ENCODE measurements around the gene ANKRD50.

ANKRD50 gene, protein sequence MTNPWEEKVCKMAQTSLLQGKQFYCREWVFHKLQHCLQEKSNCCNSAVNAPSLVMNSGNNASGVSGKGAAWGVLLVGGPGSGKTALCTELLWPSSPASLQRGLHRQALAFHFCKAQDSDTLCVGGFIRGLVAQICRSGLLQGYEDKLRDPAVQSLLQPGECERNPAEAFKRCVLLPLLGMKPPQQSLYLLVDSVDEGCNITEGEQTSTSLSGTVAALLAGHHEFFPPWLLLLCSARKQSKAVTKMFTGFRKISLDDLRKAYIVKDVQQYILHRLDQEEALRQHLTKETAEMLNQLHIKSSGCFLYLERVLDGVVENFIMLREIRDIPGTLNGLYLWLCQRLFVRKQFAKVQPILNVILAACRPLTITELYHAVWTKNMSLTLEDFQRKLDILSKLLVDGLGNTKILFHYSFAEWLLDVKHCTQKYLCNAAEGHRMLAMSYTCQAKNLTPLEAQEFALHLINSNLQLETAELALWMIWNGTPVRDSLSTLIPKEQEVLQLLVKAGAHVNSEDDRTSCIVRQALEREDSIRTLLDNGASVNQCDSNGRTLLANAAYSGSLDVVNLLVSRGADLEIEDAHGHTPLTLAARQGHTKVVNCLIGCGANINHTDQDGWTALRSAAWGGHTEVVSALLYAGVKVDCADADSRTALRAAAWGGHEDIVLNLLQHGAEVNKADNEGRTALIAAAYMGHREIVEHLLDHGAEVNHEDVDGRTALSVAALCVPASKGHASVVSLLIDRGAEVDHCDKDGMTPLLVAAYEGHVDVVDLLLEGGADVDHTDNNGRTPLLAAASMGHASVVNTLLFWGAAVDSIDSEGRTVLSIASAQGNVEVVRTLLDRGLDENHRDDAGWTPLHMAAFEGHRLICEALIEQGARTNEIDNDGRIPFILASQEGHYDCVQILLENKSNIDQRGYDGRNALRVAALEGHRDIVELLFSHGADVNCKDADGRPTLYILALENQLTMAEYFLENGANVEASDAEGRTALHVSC (N-terminal part only)

DNA sequence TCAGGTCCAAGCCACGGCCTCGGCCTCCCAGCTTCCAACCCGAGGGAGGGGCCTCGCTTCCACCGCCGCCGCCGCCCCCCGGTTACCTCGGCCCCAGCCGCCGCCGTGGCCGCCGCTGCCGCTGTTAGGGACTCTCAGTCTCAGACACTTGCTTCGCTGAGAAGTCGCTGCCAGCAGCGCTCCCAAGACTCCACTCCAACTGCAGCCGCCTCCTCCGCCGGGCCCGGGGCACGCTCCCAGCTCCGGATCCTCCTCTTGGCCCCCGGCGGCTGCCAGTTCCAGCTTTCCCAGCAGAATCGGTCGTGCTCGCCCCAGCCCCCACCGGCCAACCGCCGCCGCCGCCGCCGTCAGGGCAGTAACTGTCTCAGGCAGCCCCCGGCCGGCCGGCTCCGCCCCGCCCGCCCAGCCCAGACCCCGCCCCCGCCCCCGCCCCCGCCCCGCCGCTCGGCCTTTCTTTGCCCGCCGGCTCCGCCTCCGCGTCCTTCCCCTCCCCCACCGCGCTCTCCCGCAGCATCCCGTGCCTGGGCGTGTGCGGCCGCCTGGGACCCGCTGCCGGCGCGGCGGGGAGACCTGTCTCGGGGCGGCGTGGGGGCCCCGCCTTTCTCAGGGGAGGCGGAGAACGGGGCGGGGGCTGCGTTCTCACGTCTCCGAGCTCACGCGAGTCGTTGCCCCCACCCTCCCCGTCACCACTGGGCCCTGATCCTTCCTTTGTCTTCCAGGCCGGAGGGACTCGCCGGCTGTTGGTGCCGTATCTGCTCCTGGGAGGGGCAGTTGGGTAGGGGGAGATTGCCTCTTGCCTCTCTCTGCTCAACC, at the start of gene ANKRD50:
Gene ANKRD50, minus strand, starts transcription at position 361 of the 813 bp plus-strand sequence. CDS start 2,221 bp downstream, outside the sequence.
- DNase-seq: peak; percentile 94

DNA sequence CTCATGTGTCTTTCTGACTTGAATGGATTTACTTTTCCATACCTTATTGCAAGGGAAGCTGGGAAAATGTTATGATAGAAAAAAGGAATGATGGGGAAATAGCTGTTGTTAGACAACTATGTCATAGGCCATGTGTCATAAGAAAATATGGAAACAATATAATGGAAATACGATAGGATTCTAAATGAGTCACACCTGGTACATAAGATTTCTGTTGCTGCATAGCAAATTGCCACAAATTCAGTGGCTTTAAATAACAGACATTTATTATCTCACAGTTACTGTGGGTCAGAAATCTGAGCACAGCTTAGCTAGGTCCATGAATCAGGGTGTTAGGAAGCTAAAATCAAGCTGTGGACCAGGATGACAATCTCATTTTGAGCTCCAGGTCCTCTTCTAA, 44.6 kb upstream of the ANKRD50 start:
- DNase-seq: no peak

DNA sequence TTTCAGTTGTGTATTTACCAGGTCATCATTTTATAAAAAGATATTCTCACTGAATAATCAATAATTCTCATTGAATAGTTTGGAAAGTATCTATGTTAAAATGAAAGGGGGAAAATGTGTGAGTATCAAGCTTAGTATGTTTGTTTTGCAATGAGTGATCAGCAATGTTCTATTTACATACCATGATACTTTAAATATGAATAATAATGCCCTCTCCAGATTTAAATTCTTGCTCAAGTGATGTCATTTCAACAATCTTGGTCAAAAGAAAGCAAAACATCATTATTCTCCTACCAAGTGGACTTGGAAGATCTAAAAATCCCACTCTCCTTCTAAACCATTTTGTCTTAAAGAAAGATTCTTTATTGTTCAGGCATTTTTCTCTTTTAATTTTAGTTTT, 42.1 kb upstream of the ANKRD50 start:
- DNase-seq: no peak

DNA sequence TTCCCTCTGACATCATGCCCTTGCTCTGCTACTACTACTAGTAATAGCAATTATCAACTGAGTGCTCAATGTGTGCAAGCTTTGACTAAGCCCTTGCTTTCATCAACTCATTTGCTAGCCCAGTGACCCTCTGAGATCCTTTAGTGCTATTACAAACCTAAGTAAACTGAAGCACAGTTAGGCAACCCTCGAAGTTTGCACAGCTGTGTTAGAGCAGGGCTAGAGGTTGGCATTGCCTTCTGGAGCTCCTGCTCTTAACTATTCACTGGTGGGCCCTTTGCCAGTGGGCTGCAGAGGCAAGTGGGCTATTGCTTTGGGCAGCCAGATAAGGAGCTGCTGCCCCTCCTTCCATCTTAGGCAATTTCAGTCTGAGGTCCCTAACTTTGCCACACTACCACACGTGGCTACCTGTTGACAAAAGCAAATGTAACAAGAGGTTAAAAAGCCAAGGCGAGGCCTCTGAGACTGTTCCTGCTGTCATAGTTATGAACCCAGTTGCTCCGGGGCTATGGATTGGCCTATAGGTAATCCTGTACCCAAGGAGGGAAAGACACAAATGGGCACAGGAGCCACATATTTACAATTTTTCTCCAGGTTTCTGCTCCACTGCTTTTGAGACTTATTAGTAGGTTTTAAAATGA, 41.5 kb upstream of the ANKRD50 start:
- peak; percentile 46 for DNase-seq

DNA sequence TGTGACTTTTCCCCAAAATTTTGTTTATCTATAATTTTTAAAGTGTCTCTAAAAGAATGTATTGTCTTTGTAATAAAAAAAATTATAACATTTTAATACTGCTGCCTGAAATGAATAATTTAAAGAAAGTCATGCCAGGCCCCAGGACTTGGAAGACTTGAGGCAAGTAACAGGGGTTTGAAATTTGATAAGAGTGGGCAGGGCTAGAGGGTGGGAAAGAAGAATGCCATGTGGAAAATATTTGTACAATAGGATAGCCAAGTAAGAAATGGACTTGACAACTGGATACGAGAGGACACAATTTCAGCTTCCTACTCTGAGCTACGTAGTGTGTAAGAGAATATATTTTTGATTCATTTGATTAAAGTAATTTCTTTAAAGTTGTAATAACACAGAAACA, 36.9 kb upstream of the ANKRD50 start:
- no peak for DNase-seq

DNA sequence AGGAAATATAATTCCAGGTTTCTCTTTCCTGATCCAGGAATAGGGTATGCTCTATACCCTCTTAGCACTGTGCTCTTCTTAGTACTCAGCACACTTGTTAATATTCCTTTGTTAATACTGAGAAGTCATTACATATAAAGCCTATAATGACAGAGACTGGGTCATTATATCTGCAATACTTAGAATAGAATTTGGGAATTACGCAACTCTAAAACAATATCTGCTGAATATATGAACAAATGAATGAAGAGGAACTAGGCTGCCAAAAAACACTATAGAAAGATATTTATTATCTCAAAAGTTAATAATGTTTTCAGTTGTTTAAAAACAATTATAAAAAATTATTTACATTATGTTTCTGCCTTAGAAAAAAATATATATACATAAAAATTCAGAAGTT, 36.4 kb upstream of the ANKRD50 start:
- no peak for DNase-seq

DNA sequence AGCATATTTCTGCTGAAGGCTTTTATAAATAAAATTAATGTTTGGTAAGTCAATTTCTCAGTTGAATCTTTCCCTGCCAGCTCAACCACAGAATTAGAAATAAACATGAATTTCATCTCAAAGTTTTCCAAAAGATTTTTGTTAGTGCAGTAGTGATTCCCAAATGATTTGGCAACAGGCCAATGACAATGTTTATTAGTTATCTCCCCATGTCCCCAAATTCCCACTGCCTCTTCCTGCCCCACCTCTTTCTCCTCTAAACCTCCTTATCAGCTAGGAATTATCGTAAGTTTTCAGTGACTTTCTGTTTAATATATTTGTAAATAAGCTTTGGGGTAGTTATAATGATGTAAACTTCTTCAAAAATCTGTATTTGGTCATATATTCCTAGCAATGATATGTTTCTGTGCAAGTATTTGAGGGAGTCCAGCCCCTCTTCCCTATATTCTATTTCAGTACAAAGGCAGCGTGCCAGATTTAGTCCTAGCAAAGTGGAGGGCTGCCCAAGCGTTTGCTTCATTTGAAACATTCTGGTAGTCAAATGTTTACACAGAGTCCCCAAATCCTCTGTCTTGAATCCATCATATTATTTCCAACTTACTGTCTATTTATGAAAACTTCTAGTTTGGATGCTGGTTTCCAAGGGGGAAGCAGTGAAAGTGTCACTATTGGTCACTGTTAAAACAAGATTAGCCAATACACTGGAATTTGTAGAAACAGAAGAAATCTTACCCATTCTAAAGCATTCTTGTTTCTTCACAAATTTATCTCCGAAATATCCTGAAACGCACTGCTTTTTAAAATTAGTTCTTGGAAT, 33.7 kb upstream of the ANKRD50 start:
- DNase-seq: no peak

DNA sequence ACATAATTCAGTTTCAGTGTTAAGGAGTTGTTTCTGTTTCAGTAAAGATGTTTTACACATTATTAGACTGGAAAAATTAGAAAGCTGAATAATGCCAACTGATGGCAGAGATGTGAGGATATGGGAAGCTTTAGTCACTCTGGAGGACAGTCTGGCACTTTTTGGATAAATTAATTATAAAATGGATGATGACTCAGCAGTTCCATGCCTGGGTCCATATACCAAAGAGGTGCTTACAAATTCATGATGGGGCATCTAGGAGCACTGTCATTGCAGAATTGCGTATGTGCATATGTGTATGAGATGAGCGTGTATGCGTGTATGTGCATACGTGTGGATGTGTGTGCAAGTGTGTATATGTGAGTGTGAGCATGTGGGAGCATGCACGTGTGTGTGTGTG, 31.2 kb upstream of the ANKRD50 start:
- no peak for DNase-seq

DNA sequence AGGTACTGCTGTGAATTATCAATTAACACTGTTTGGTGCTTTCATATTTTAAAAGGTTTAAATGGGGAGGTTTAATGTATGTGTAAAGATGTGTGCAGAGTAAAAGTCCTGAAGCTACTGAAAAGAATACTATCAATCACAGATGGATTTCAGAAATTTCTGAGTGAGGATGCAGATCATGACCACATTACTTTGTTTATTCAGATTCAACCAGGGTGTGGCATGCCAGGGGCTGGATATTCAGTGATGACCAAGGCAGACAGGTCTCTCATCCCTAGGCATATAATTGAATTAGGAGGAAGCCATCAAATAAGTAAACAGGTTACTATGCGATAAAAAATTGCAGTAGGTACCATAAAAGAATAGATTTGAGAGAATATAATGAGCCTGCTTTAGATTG, 28.0 kb upstream of the ANKRD50 start:
- DNase-seq: no peak

DNA sequence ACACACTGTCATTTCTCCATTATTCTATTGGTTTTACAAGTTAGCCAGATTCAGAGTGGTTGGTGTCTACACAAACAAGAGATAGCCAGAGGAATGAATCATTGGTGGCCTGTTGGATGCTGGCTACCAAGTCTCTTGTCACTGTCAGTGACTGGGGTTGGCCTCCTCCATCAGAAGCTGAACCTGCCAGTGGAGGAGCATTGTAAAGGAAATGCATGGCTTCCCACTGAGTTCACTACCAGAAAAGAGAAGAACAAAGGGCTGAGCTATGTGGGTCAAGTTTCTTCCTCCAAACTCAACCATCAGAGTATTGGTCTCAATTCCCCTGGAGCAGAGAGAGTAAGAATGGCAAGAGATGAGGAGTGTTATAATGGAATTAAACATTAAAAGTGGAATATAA, 26.5 kb upstream of the ANKRD50 start:
- no peak for DNase-seq

DNA sequence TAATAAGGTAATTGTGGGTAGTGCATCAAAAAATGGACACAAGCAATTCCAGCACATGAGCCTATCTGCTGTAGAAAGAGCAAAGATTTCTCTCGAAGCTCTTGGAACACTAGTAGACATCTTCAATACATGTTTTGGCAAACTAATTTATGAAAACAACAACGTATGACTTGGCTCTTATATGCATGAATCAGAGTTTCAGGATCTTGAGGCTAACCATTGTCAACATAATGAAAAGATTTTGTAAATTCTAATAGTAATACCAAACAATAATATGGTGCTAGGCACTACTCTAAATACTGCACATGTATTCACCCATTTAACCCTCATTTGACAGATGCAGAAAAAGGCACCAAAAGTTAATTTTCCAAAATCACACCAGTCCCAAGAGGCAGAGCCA, 25.1 kb upstream of the ANKRD50 start:
- no peak for DNase-seq

DNA sequence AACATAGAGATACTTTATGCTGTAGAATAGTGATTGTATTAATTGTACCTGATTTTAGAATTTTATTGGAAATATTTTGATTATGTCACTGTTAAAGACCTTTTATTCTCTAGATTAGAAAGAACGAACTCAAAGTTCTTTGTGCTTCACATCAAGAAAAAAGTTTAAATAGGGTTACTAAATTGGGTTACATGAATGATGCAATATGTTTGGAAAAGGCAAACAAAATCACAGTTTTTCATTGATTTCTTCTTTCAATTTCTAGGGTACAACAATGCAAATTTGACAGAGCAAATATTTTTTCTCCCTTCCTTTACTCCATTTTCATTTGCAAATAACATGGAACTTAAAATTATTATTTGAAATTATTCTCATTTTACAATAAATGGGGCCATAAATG, 24.0 kb upstream of the ANKRD50 start:
- DNase-seq: no peak

DNA sequence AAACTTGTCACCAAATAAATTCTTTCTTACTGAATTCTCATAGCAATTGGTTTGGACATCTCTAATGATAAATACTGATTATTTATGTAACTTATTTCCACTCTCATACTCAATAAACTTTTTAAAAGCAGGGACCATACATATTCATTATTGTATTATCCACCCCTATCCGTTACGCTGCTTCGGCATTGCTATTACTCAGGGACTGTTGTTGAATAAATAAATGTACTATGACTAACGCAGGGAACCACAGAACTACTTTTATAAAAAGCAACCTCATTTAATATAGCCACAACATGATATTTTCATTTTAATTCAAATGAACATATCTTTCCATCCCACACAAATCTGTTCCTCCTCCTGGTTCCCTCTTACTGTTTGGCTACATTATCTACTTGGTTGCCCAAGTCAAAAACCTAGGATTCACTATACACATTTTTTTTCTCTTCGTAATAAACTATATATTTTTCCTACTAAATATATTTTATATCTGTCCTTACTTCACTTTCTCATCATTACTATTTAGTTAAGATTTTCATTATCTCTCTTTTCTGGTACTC, 14.9 kb upstream of the ANKRD50 start:
- DNase-seq: no peak

DNA sequence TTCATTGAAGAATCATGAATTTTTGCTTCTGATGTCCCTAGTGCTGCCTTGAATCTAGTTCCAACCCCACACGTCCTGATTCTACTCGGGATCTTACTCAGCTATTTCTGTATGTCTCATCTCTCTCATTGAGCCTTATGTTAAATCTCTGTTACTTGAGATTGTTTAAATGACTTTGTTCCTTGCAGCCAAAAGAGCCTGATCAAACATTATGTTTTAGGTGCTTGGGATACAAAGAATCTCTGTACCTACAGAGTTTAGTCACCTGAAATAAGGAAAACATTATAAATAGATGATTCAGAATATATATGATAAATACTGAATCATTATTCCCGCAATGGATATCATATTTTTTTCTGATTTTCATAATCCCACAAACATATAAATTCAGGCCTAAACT, 13.7 kb upstream of the ANKRD50 start:
- no peak for DNase-seq

DNA sequence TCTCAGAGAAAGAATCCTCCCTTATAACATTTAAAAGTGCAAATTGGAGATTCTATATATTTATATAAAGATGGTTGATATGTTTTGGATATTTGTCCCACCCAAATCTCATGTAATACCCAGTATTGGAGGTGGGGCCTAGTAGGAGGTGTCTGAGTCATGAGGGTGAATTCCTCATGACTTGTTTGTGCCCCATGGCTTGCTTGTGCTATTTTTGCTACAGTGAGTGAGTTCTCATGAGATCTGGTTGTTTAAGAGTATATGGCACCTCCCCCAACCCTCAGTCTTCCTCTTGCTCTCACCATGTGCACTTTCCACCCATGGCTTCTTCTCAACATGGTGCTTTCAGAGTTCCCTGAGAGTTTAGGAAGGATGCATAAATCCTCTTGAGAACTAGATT, 9.5 kb upstream of the ANKRD50 start:
- DNase-seq: no peak

DNA sequence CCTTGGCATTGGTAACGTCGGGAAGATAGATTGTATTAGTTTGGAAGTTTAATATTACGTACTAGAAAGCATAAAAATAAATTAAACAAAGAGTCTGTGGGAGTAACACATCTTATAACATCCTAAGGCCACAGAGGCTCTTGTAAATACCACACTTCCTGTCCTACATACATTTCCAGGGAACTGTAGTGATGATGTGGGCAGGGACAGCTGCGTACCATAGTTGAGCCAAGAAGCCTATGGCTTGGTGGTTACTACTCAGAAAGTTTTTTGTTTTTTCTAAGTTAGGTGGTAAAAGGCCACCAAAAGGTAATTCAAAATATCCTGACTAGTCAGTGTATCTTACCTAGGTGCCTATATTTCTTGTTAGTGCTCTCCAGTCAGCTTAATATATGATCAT, 4.6 kb upstream of the ANKRD50 start:
- no peak for DNase-seq

DNA sequence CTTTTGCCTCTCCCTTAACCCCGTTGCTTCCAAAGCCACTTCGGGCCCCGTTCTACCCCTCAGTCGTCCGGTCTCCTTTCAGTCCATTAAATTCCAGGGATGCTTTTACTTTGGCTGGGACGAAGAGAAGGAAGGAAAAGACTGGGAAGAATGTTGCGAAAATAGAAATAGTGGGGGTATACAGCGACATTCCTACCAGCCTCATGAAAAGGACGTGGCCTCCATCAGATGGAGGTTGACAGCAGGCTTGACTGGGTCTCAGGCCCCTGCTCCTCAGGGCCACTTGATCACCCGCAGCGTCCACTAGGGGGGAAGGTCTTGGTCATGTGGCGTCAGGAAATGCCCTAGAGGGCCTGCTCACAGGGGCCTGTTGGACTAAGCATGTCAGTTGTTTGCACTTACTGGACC, 657 bp upstream of the ANKRD50 start:
- DNase-seq: peak; percentile 78

DNA sequence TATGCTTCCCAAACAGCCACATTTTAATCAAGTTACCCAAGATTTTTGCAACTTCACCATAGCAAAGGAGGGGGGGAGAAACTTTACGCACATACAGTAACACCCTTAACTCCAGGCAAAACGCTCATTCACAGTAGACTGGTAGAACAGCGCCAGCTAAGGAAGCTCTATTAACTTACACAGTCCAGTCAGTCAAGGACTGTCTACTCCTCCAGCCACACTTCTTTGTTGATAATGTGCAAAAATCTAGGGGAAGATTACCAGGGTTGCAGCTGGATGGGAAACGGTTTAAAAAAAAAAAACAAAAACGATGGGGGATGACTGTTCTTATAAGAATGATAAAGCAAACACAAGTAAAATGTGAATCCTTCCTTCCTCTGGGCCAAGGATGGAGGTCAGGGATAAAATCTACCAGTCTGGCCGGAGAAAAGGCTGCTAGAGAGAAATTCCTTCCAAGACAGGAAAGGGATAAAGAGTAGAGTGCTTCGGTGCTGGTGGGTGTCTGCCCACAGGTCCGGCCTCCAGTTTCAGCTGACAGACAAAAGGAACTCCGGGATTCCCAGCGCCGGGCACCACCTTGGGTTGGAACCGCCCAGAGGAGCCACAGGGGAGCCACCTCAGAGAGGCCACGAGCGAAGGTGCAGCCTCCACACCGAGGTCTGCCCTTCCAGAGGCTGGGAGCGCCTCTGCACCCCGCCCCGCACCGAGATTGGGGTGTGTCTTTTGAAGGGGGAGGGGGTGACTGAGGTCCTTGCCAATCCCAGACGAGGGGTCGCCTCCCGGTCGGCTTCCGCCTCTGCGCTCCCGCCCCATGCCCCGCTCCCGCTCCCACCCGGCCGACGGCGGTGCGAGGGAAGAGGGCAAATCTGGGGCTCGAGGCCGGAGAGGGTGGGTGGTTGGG, 811 bp downstream of the ANKRD50 start:
- peak; percentile 80 for DNase-seq

DNA sequence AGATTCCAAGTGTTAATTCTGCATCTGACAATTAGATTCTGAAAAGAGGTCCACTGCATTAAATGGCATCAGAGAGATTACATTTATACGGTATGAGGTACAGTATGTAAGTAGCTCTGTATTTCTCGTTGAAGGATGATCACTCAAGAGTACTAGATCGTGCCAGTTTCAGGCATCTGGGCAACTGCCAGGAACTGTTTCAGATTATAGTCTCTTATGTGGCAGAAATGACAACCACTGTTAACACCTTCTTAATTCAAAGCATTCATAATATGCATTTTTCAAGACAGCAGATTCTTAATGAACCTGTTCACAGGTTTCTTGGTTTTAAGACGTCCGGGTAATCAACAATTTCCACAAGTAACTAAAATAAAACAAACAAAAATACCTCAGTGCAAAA, 1.6 kb downstream of the ANKRD50 start:
- DNase-seq: no peak

Measured in NCI-H146 (cell line).